Neural cell (in vitro differentiated cells): ENCODE data around the gene SDK1. TPM values are rescaled to one million over a fixed set of nuclear protein-coding genes. Genes with fewer than 3 reads are reported as not detected.

Experiments
- H2AFZ ChIP-seq: fragments of 200-600, 300-800 bp; sonication (generic), shearing (Covaris generic); 2 replicates; pipeline ENCODE4 v1.6.0; 2014; ENCODE audit warnings: low read depth, mild to moderate bottlenecking, antibody characterized with exemption, low read length, moderate library complexity
- H3F3A ChIP-seq: fragments of 200-600 bp; shearing (Covaris generic); 2 replicates; pipeline ENCODE4 v1.6.1; 2016; ENCODE audit warnings: mild to moderate bottlenecking, moderate library complexity, mixed read lengths, antibody characterized with exemption, low read length; ENCODE audit not compliant: insufficient read depth, poor library complexity, severe bottlenecking
- H3K27ac ChIP-seq: fragments of 200-600, 300-800 bp; sonication (generic), shearing (Covaris generic); 2 replicates; pipeline ENCODE4 v1.5.1; 2014; ENCODE audit warnings: mild to moderate bottlenecking, low read length, moderate library complexity
- H3K27me3 ChIP-seq: fragments of 300-800, 200-600 bp; sonication (generic), shearing (Covaris generic); 2 replicates; pipeline ENCODE4 v1.6.0; 2014; ENCODE audit warnings: mild to moderate bottlenecking, low read depth, low read length, moderate library complexity; ENCODE audit not compliant: insufficient read depth
- H3K36me3 ChIP-seq: fragments of 300-800, 200-600 bp; sonication (generic), shearing (Covaris generic); 2 replicates; pipeline ENCODE4 v1.5.1; 2014; ENCODE audit warnings: mild to moderate bottlenecking, antibody characterized with exemption, low read length, moderate library complexity; ENCODE audit not compliant: insufficient read depth
- H3K4me2 ChIP-seq: fragments of 300-800, 200-600 bp; sonication (generic), shearing (Covaris generic); 2 replicates; pipeline ENCODE4 v1.6.0; 2014; ENCODE audit warnings: mild to moderate bottlenecking, low read length
- H3K4me3 ChIP-seq: fragments of 300-800, 200-600 bp; sonication (generic), shearing (Covaris generic); 2 replicates; pipeline ENCODE4 v1.5.1; 2014; ENCODE audit warnings: mild to moderate bottlenecking, low read length, moderate library complexity
- H3K79me2 ChIP-seq: fragments of 200-600 bp; shearing (Covaris generic); replicated peaks from 2 replicates; pipeline ENCODE4 v1.6.0; 2014; ENCODE audit warnings: mild to moderate bottlenecking, low read length, moderate library complexity; ENCODE audit not compliant: insufficient read depth
- H3K9ac ChIP-seq: fragments of 300-800, 200-600 bp; sonication (generic), shearing (Covaris generic); 2 replicates; pipeline ENCODE4 v1.6.1; 2016; ENCODE audit warnings: mild to moderate bottlenecking, low read length, mixed read lengths
- H3K9me2 ChIP-seq: fragments of 200-600 bp; shearing (Covaris generic); 2 replicates; pipeline ENCODE4 v1.6.1; 2016; ENCODE audit warnings: mild to moderate bottlenecking, low read length, mixed read lengths; ENCODE audit not compliant: insufficient read depth
- H3K9me3 ChIP-seq: fragments of 200-600, 300-800 bp; sonication (generic), shearing (Covaris generic); 2 replicates; pipeline ENCODE4 v1.6.1; 2016; ENCODE audit warnings: mild to moderate bottlenecking, mixed run types, low read length, moderate library complexity, mixed read lengths
- H4K20me1 ChIP-seq: fragments of 200-600 bp; shearing (Covaris generic); 2 replicates; pipeline ENCODE4 v1.6.1; 2016; ENCODE audit warnings: mild to moderate bottlenecking, mixed run types; ENCODE audit not compliant: insufficient read depth
- CTCF ChIP-seq: fragments of 450-650 bp; IDR thresholded peaks from 2 replicates; pipeline ENCODE4 v1.5.1; 2014; ENCODE audit warnings: antibody characterized with exemption, mild to moderate bottlenecking, moderate library complexity; ENCODE audit not compliant: poor library complexity, severe bottlenecking
- EP300 ChIP-seq: fragments of 450-650 bp; conservative IDR thresholded peaks from 2 replicates; pipeline ENCODE4 v1.6.1; 2014; ENCODE audit warnings: antibody characterized with exemption, mild to moderate bottlenecking, moderate library complexity; ENCODE audit not compliant: poor library complexity, severe bottlenecking
- EZH2 ChIP-seq: fragments of 200-600, 300-800 bp; shearing (Covaris generic), sonication (generic); IDR thresholded peaks from 2 replicates; pipeline ENCODE4 v1.6.1; 2014; ENCODE audit warnings: antibody characterized with exemption, low read length, borderline replicate concordance, mild to moderate bottlenecking; ENCODE audit not compliant: insufficient read depth, poor library complexity, severe bottlenecking
- MXI1 ChIP-seq: fragments of 450-650 bp; conservative IDR thresholded peaks from 2 replicates; pipeline ENCODE4 v1.6.1; 2014; ENCODE audit warnings: antibody characterized with exemption, mild to moderate bottlenecking; ENCODE audit not compliant: poor library complexity, severe bottlenecking
- POLR2AphosphoS5 ChIP-seq: IDR thresholded peaks from 2 replicates; pipeline ENCODE4 v1.6.1; 2012
- RAD21 ChIP-seq: fragments of 450-650 bp; conservative IDR thresholded peaks from 2 replicates; pipeline ENCODE4 v1.6.1; 2014; ENCODE audit warnings: antibody characterized with exemption, mild to moderate bottlenecking, moderate library complexity
- REST ChIP-seq: IDR thresholded peaks from 2 replicates; pipeline ENCODE4 v1.6.1; 2012; ENCODE audit warnings: borderline replicate concordance
- SMC3 ChIP-seq: fragments of 450-650 bp; conservative IDR thresholded peaks from 2 replicates; pipeline ENCODE4 v1.6.1; 2014; ENCODE audit warnings: antibody characterized with exemption, mild to moderate bottlenecking, moderate library complexity; ENCODE audit not compliant: poor library complexity
- TAF1 ChIP-seq: IDR thresholded peaks from 2 replicates; pipeline ENCODE4 v1.6.1; 2012; ENCODE audit warnings: low read depth
- polyA plus RNA-seq: library from polyadenylated mRNA; depleted of rRNA; stranded (reverse); fragments of >200 nt; gene quantifications from 2 replicates; pipeline ENCODE4 v1.2.3, GENCODE V29; 2014

The SDK1 gene
- polyA plus RNA-seq, 1 donor from 2014 or later, result 2.7 TPM

- H3K9ac ChIP-seq, result no peak overlapping the region
- H3K9me3 ChIP-seq, result no peaks in the 10 kb centered on the region
- H3K27ac ChIP-seq, result no peak overlapping the region
- H3K27me3 ChIP-seq, result no peaks in the 10 kb centered on the region
- no peak overlapping the region for H2AFZ ChIP-seq
- no peak overlapping the region for H3K4me3 ChIP-seq
- TF ChIP-seq POLR2AphosphoS5, result no peak
- TF ChIP-seq TAF1, result no peak
- no peak for TF ChIP-seq RAD21
- TF ChIP-seq EZH2, result no peak
- no peak for TF ChIP-seq MXI1
- TF ChIP-seq REST, result no peak
- TF ChIP-seq SMC3, result no peak
- TF ChIP-seq CTCF, result no peak
- TF ChIP-seq EP300, result no peak
- H3K4me2 ChIP-seq, result no peak overlapping the region
- H3F3A ChIP-seq, result no peaks in the 10 kb centered on the region
- H3K36me3 ChIP-seq, result no peaks in the 10 kb centered on the region
- H3K79me2 ChIP-seq, result no peaks in the 10 kb centered on the region
- H4K20me1 ChIP-seq, result no peaks in the 10 kb centered on the region
- H3K9me2 ChIP-seq, result no peaks in the 10 kb centered on the region
Measured at GRCh38 chr7:3807824-3808223, 506.8 kb downstream of the SDK1 start.

- no peak overlapping the region for H3K4me3 ChIP-seq
- no peaks in the 10 kb centered on the region for H3K9me2 ChIP-seq
- H4K20me1 ChIP-seq, result no peaks in the 10 kb centered on the region
- H3K27ac ChIP-seq, result no peak overlapping the region
- no peak overlapping the region for H3K9ac ChIP-seq
- no peaks in the 10 kb centered on the region for H3F3A ChIP-seq
- no peak overlapping the region for H3K4me2 ChIP-seq
- no peak overlapping the region for H2AFZ ChIP-seq
- H3K9me3 ChIP-seq, result no peaks in the 10 kb centered on the region
- H3K79me2 ChIP-seq, result no peaks in the 10 kb centered on the region
- H3K27me3 ChIP-seq, result no peaks in the 10 kb centered on the region
- no peaks in the 10 kb centered on the region for H3K36me3 ChIP-seq
- TF ChIP-seq REST, result no peak
- no peak for TF ChIP-seq CTCF
- TF ChIP-seq RAD21, result no peak
- TF ChIP-seq POLR2AphosphoS5, result no peak
- no peak for TF ChIP-seq SMC3
- no peak for TF ChIP-seq EP300
- no peak for TF ChIP-seq EZH2
- no peak for TF ChIP-seq MXI1
- no peak for TF ChIP-seq TAF1
Measured at GRCh38 chr7:3821488-3821887, 520.4 kb downstream of the SDK1 start.
